K562 (cell line): Measurements from ENCODE around the gene PDE4D. TPM values are rescaled to one million over a fixed set of nuclear protein-coding genes. Genes with fewer than 3 reads are reported as not detected.

ENCODE experiments used
- CLOCK ChIP-seq: fragments of 250-450 bp; sonication (Bioruptor Pico); IDR thresholded peaks from 2 replicates; pipeline ENCODE4 v1.4.0; 2020; ENCODE audit warnings: mild to moderate bottlenecking, moderate library complexity, borderline replicate concordance
- E2F4 ChIP-seq: sonication (generic); formaldehyde crosslinking; IDR thresholded peaks from 2 replicates; pipeline ENCODE4 v1.8.0; 2022; ENCODE audit warnings: mild to moderate bottlenecking, low read depth, missing genetic modification reagents
- E2F8 ChIP-seq: fragments of 450-650 bp; IDR thresholded peaks from 2 replicates; pipeline ENCODE4 v1.7.1; 2018; ENCODE audit warnings: mild to moderate bottlenecking, low read depth; ENCODE audit not compliant: partially characterized antibody
- POLR2AphosphoS5 ChIP-seq: IDR thresholded peaks from 2 replicates; pipeline ENCODE4 v1.6.1; 2011; ENCODE audit warnings: mild to moderate bottlenecking, low read depth, low read length, moderate library complexity; ENCODE audit not compliant: control insufficient read depth, insufficient read depth
- POLR3G ChIP-seq: IDR thresholded peaks from 2 replicates; pipeline ENCODE4 v1.6.1; 2011; ENCODE audit not compliant: insufficient read length, insufficient replicate concordance; ENCODE audit errors: extremely low read depth
- ZBTB33 ChIP-seq: sonication (generic); formaldehyde crosslinking; IDR thresholded peaks from 2 replicates; pipeline ENCODE4 v1.8.1; 2023; ENCODE audit warnings: mild to moderate bottlenecking, missing genetic modification reagents
- ZNF695 ChIP-seq: fragments of 450-650 bp; formaldehyde crosslinking; IDR thresholded peaks from 2 replicates; pipeline ENCODE4 v1.4.0; 2020; ENCODE audit warnings: mild to moderate bottlenecking, moderate library complexity
- polyA plus RNA-seq, 8 experiments: library from polyadenylated mRNA; depleted of rRNA in 4 of 8; stranded (reverse) in 5 of 8; unstranded in 3 of 8; fragments of >200 nt; fragmentation: Nextera tagmentation in 2 of 8; fragmentation: Illumina TruSeq in 1 of 8; extraction: Ambion mirVana in 2 of 8; extraction: Trizol in 1 of 8; gene quantifications; 2 replicates each; pipeline versions ENCODE4 v1.2.1 to v1.2.3, GENCODE V29; 2011 to 2014; ENCODE audit warnings: inconsistent platforms in 1 of 8, missing spikeins in 1 of 8
- total RNA-seq, 7 experiments: library from RNA; depleted of rRNA in 6 of 7; stranded (reverse); fragments of >200 nt in 6 of 7; fragmentation: Illumina TruSeq in 2 of 7; extraction: Trizol in 2 of 7; gene quantifications; 2 replicates each; pipeline versions ENCODE4 v1.2.1 to v1.2.3, GENCODE V29; 2011 to 2021; ENCODE audit warnings: low replicate concordance in 1 of 7

Gene PDE4D
- total and polyA plus RNA-seq, 9 of the 15 experiments (the other 6 are each of a cell fraction or from before 2014, with no cell fraction given): 0.04 to 0.46 (median 0.13) TPM

GRCh38 chr5:59198832-59199231 lies 694.7 kb downstream of the PDE4D start (continued):
- TF ChIP-seq CLOCK (CRISPR knock-in tag): no peak
- no peak for TF ChIP-seq POLR2AphosphoS5
- TF ChIP-seq POLR3G: no peak
- TF ChIP-seq E2F4 (CRISPR knock-in tag): no peak
- no peak for TF ChIP-seq ZBTB33 (CRISPR knock-in tag)
- no peak for TF ChIP-seq ZNF695 (CRISPR knock-in tag)
- no peak for TF ChIP-seq E2F8
